NCI-H2227 treated with DMSO at 0.1 percent for 48 hours (cell line): Measurements from ENCODE around the gene SORBS1.

Source experiments
- DNase-seq: peaks from one replicate; lab custom pipeline; 2025; lab: John Stamatoyannopoulos, UW

SORBS1 gene

GRCh38 chr10:95435548-95436279 is 125.5 kb downstream of the SORBS1 start:
- DNase-seq = no peak

GRCh38 chr10:95434583-95434982 is 126.6 kb downstream of the SORBS1 start:
- DNase-seq = no peak

- no peak for DNase-seq
Observed at GRCh38 chr10:95431900-95432342, 129.2 kb downstream of the SORBS1 start.

GRCh38 chr10:95430231-95430951 is 130.8 kb downstream of the SORBS1 start:
- peak; percentile 20 for DNase-seq

GRCh38 chr10:95429639-95430038 is 131.5 kb downstream of the SORBS1 start:
- no peak for DNase-seq

- DNase-seq = no peak
Observed at GRCh38 chr10:95428701-95429100, 132.5 kb downstream of the SORBS1 start.

- DNase-seq = no peak
Observed at GRCh38 chr10:95426482-95426881, 134.7 kb downstream of the SORBS1 start.

GRCh38 chr10:95425592-95426465 is 135.3 kb downstream of the SORBS1 start:
- DNase-seq = no peak

- DNase-seq = no peak
Observed at GRCh38 chr10:95423164-95424005, 137.8 kb downstream of the SORBS1 start.

GRCh38 chr10:95422233-95422632 is 138.9 kb downstream of the SORBS1 start:
- no peak for DNase-seq

GRCh38 chr10:95421782-95422181 is 139.4 kb downstream of the SORBS1 start:
- DNase-seq = no peak

- no peak for DNase-seq
Observed at GRCh38 chr10:95419399-95419798, 141.8 kb downstream of the SORBS1 start.

GRCh38 chr10:95416973-95417372 is 144.2 kb downstream of the SORBS1 start:
- DNase-seq = no peak

GRCh38 chr10:95416270-95416669 is 144.9 kb downstream of the SORBS1 start:
- DNase-seq = no peak

GRCh38 chr10:95415621-95416031 is 145.5 kb downstream of the SORBS1 start:
- no peak for DNase-seq

GRCh38 chr10:95414844-95415485 is 146.2 kb downstream of the SORBS1 start:
- no peak for DNase-seq

GRCh38 chr10:95414016-95414830 is 146.9 kb downstream of the SORBS1 start:
- no peak for DNase-seq

GRCh38 chr10:95413588-95413987 is 147.6 kb downstream of the SORBS1 start:
- no peak for DNase-seq

- DNase-seq = no peak
Observed at GRCh38 chr10:95411635-95412034, 149.5 kb downstream of the SORBS1 start.
